ENCODE data around the gene HTT-AS. TPM values are rescaled to one million over a fixed set of nuclear protein-coding genes. Genes with fewer than 3 reads are reported as not detected.

Gene HTT-AS
- total and polyA plus RNA-seq, 2 of the 8 experiments (the other 6 are each of a cell fraction or from before 2014, with no cell fraction given), result not detected

GRCh38 chr4:3087115-3087797, 12.9 kb upstream of the HTT-AS start:
- FAIRE-seq (no peak), DNase-seq (ENCODE audit: low read depth in 1 of 2, low spot score in 2 of 2) (no peak)
- Histone ChIP-seq H3K4me3 (ENCODE audit: extremely low read depth in 1 of 4, insufficient read depth in 2 of 4, low read depth in 3 of 4, low read length in 4 of 4) (no peak overlapping the region), H3K4me1 (replicated peaks in 1 of 4; ENCODE audit: control insufficient read depth in 3 of 4, insufficient read depth in 4 of 4, low read length in 3 of 4) (no peaks in the 10 kb centered on the region), H3K79me1 (ENCODE audit: low read depth, low read length) (peaks cover 8% of the 10 kb centered on the region), H2AK5ac (ENCODE audit: low read depth, low read length) (no peak overlapping the region), H4K5ac (ENCODE audit: insufficient read length, low read depth, low read length) (no peak overlapping the region), H3K18ac (ENCODE audit: extremely low read depth, low read length) (no peak overlapping the region), H4K91ac (replicated peaks; ENCODE audit: insufficient read length, low read length) (no peak overlapping the region), H3K27me3 (replicated peaks in 1 of 4; ENCODE audit: control insufficient read depth in 3 of 4, extremely low read depth in 1 of 4, insufficient read depth in 3 of 4, low read length in 3 of 4) (no peaks in the 10 kb centered on the region), H3K56ac (replicated peaks; ENCODE audit: insufficient read length, low read depth, low read length) (no peak overlapping the region), H3K23ac (ENCODE audit: insufficient read length) (no peak overlapping the region), H2BK120ac (replicated peaks; ENCODE audit: low read depth, low read length) (no peak overlapping the region), H3K36me3 (ENCODE audit: control insufficient read depth in 2 of 4, insufficient read depth in 4 of 4, low read length in 3 of 4) (peaks cover 0 to 26% (median 4%) of the 10 kb centered on the region in 4 experiments; a peak in 3 of 8 replicates), H3K9ac (replicated peaks in 1 of 4; ENCODE audit: extremely low read depth in 1 of 4, low read depth in 3 of 4, low read length in 3 of 4) (no peak overlapping the region), H4K20me1 (replicated peaks in 1 of 2; ENCODE audit: control insufficient read depth in 1 of 2, insufficient read depth in 2 of 2, low read length in 2 of 2) (peaks cover 0 to 4% of the 10 kb centered on the region in 2 experiments), H3K9me3 (ENCODE audit: insufficient read depth in 2 of 2, low read depth in 1 of 2, low read length in 1 of 2) (no peaks in the 10 kb centered on the region), H3K79me2 (ENCODE audit: control insufficient read depth in 1 of 2, insufficient read depth in 2 of 2, low read length in 2 of 2) (peaks cover 14 to 50% of the 10 kb centered on the region in 2 experiments), H3K27ac (ENCODE audit: low read depth, low read length) (no peak overlapping the region), H2BK20ac (ENCODE audit: low read length) (no peak overlapping the region), H3K23me2 (ENCODE audit: low read depth, low read length) (no peaks in the 10 kb centered on the region; the same call in 1 of the 2 replicates), H3K4ac (replicated peaks; ENCODE audit: insufficient read length, low read depth, low read length) (no peak overlapping the region), H2BK5ac (ENCODE audit: low read depth, low read length) (no peak overlapping the region), H3K4me2 (ENCODE audit: insufficient read depth in 1 of 2, low read depth in 2 of 2, low read length in 2 of 2) (no peak overlapping the region), H2BK15ac (ENCODE audit: low read length) (no peak overlapping the region), H2BK12ac (ENCODE audit: low read depth, low read length) (no peak overlapping the region), H4K8ac (ENCODE audit: extremely low read depth, insufficient read depth, low read length) (no peak overlapping the region), H2AFZ (ENCODE audit: low read length) (no peak overlapping the region), H3K14ac (ENCODE audit: insufficient read length) (no peak overlapping the region)
- TF ChIP-seq BACH1 (IDR thresholded peaks at IDR 0.05; ENCODE audit: low read length) (no peak), SP2 (IDR thresholded peaks at IDR 0.05; ENCODE audit: low read length) (no peak), SUZ12 (IDR thresholded peaks at IDR 0.05; ENCODE audit: low read length) (no peak)
- 93% methylated on average over 4 of the region's 4 CpGs; no CpG with 5 or more reads in 1 of the 2 experiments for WGBS, 2 experiments (ENCODE audit: extremely low coverage in 1 of 2, insufficient coverage in 1 of 2, insufficient read length in 1 of 2, insufficient replicate concordance in 2 of 2, low coverage in 1 of 2, low lambda C conversion rate in 2 of 2, missing lambda C conversion rate in 1 of 2)
- CTCF ChIA-PET (ENCODE audit: partially characterized antibody), result no interaction called here
- POLR2A ChIA-PET (ENCODE audit: partially characterized antibody), result interaction anchor here (1.9 kb wide), 1 partner anchor 9 kb away, joined by 4 read pairs; no protein-coding TSS in a partner anchor
